Endothelial cell of umbilical vein (primary cell): ENCODE data around the gene SPDEF. TPM values are rescaled to one million over a fixed set of nuclear protein-coding genes. Genes with fewer than 3 reads are reported as not detected.

Experiments used
- BruUV-seq: library from RNA; stranded (reverse); fragments of 400-500 nt; replicated peaks from 2 replicates; lab custom pipeline; 2021; lab: Mats Ljungman, UMichigan
- CTCF ChIA-PET: fragments of 300-600, 350-600 bp; sonication (Branson Sonifier 250); formaldehyde crosslinking; loops from one replicate; lab custom pipeline; 2021; ENCODE audit warnings: antibody characterized with exemption, inconsistent platforms; lab: Charles Lee
- POLR2A ChIA-PET: fragments of 300-600, 350-600 bp; sonication (Branson Sonifier 250); formaldehyde crosslinking; loops from one replicate; lab custom pipeline; 2021; ENCODE audit warnings: antibody characterized with exemption, inconsistent platforms; lab: Charles Lee
- DNase-seq: peaks from one replicate; pipeline ENCODE4 v3.0.0-alpha.2; 2011; ENCODE audit warnings: low read depth, low spot score
- FAIRE-seq: peaks from 2 replicates; lab custom pipeline; 2011; peaks lifted over from hg19 to GRCh38; lab: Jason Lieb, UNC
- H2AFZ ChIP-seq: 2 replicates; pipeline ENCODE4 v1.6.0; 2012; ENCODE audit warnings: low read depth, low read length, control low read depth, inconsistent platforms
- H3K27ac ChIP-seq: 2 replicates; pipeline ENCODE4 v1.5.1; 2011; ENCODE audit warnings: low read depth, mild to moderate bottlenecking, control low read depth, low read length, moderate library complexity; ENCODE audit not compliant: insufficient read depth
- H3K27me3 ChIP-seq, 2 experiments: 2 replicates each; pipeline versions ENCODE4 v1.6.0 to v1.6.1; 2011; ENCODE audit warnings: low read length in 2 of 2, mixed read lengths in 1 of 2; ENCODE audit not compliant: control insufficient read depth in 2 of 2, insufficient read depth in 2 of 2
- H3K36me3 ChIP-seq, 2 experiments: 2 replicates in 1 of 2; 3 replicates in 1 of 2; pipeline ENCODE4 v1.5.1; 2011; ENCODE audit warnings: low read length in 2 of 2, mild to moderate bottlenecking in 1 of 2, moderate library complexity in 1 of 2; ENCODE audit not compliant: control insufficient read depth in 2 of 2, insufficient read depth in 2 of 2; ENCODE audit errors: extremely low read depth in 1 of 2
- H3K4me1 ChIP-seq: 3 replicates; pipeline ENCODE4 v1.5.1; 2011; ENCODE audit warnings: mild to moderate bottlenecking, low read length; ENCODE audit not compliant: control insufficient read depth, insufficient read depth; ENCODE audit errors: extremely low read depth
- H3K4me2 ChIP-seq: 2 replicates; pipeline ENCODE4 v1.6.1; 2011; ENCODE audit warnings: low read length, control low read depth, mixed read lengths; ENCODE audit not compliant: insufficient read depth
- H3K4me3 ChIP-seq, 3 experiments: fragments of 200-600 bp in 1 of 3; sonication (generic), shearing (Covaris generic) in 1 of 3; replicated peaks in 1 of 3; 2 replicates each; pipeline ENCODE4 v1.5.1; 2011 to 2016; ENCODE audit warnings: control low read depth in 3 of 3, low read length in 3 of 3, mild to moderate bottlenecking in 2 of 3, inconsistent platforms in 1 of 3, low read depth in 1 of 3, moderate library complexity in 1 of 3; ENCODE audit not compliant: insufficient read depth in 1 of 3
- H3K79me2 ChIP-seq: 2 replicates; pipeline ENCODE4 v1.6.0; 2012; ENCODE audit warnings: low read length, inconsistent platforms; ENCODE audit not compliant: control insufficient read depth, insufficient read depth
- H3K9ac ChIP-seq: replicated peaks from 2 replicates; pipeline ENCODE3; 2011; ENCODE audit warnings: low read length, control low read depth; ENCODE audit not compliant: insufficient read depth; ENCODE audit errors: extremely low read depth
- H3K9me1 ChIP-seq: replicated peaks from 3 replicates; pipeline ENCODE4 v1.6.0; 2011; ENCODE audit warnings: mild to moderate bottlenecking, low read length; ENCODE audit not compliant: control insufficient read depth, insufficient read depth; ENCODE audit errors: extremely low read depth
- H3K9me3 ChIP-seq: replicated peaks from 2 replicates; pipeline ENCODE4 v1.5.1; 2012; ENCODE audit warnings: low read length, inconsistent platforms; ENCODE audit not compliant: control insufficient read depth, insufficient read depth
- H4K20me1 ChIP-seq: replicated peaks from 2 replicates; pipeline ENCODE3; 2011; ENCODE audit warnings: mild to moderate bottlenecking, low read length; ENCODE audit not compliant: control insufficient read depth, insufficient read depth; ENCODE audit errors: extremely low read depth
- CTCF ChIP-seq, 2 donors: IDR thresholded peaks; 1 replicate in 1 of 2; 2 replicates in 1 of 2; pipeline ENCODE4 v1.5.1; 2011; ENCODE audit warnings: low read length in 2 of 2, mild to moderate bottlenecking in 2 of 2, moderate library complexity in 2 of 2, control low read depth in 1 of 2, inconsistent platforms in 1 of 2, low read depth in 1 of 2; ENCODE audit not compliant: insufficient read depth in 1 of 2; ENCODE audit errors: extremely low read depth in 1 of 2
- EZH2 ChIP-seq: IDR thresholded peaks from 2 replicates; pipeline ENCODE4 v1.6.1; 2012; ENCODE audit warnings: borderline replicate concordance, low read depth, mild to moderate bottlenecking, moderate library complexity, low read length, inconsistent platforms; ENCODE audit not compliant: severe bottlenecking
- FOS ChIP-seq: IDR thresholded peaks from 2 replicates; pipeline ENCODE4 v1.6.1; 2011; ENCODE audit warnings: mild to moderate bottlenecking, low read length, moderate library complexity, borderline replicate concordance; ENCODE audit not compliant: insufficient read depth
- GATA2 ChIP-seq: IDR thresholded peaks from 2 replicates; pipeline ENCODE4 v1.7.0; 2011; ENCODE audit warnings: low read depth, mild to moderate bottlenecking, moderate library complexity, mixed read lengths, low read length; ENCODE audit not compliant: insufficient read length, insufficient read depth
- JUN ChIP-seq: IDR thresholded peaks from 2 replicates; pipeline ENCODE4 v1.6.1; 2011; ENCODE audit warnings: borderline replicate concordance, low read depth; ENCODE audit not compliant: insufficient read length, insufficient read depth
- MAX ChIP-seq: IDR thresholded peaks from 2 replicates; pipeline ENCODE4 v1.6.1; 2011; ENCODE audit not compliant: insufficient read depth, insufficient read length
- MYC ChIP-seq: IDR thresholded peaks from one replicate; pipeline ENCODE4 v1.6.1; 2011; ENCODE audit warnings: mild to moderate bottlenecking, low read depth, low read length
- POLR2A ChIP-seq: IDR thresholded peaks from 2 replicates; pipeline ENCODE4 v1.6.1; 2012; ENCODE audit warnings: low read depth, mild to moderate bottlenecking, control low read depth, low read length
- POLR2AphosphoS5 ChIP-seq: IDR thresholded peaks from 2 replicates; pipeline ENCODE4 v1.6.1; 2012; ENCODE audit warnings: low read depth, mild to moderate bottlenecking, control low read depth, low read length, moderate library complexity; ENCODE audit not compliant: insufficient read depth
- dilution Hi-C: fragments of 300-500 bp; cut with MboI; formaldehyde crosslinking; loops from one replicate; pipeline ENCODE4 v1.15.0; 2019; ENCODE audit warnings: low sequenced_read_pairs; ENCODE audit not compliant: extremely low pct_ligation_motif_present
- intact Hi-C: fragments of 100-400 bp; cut with micrococcal nuclease; formaldehyde crosslinking; loops from one replicate; pipeline ENCODE4 v1.10.0; 2022
- polyA plus RNA-seq, 4 experiments: library from polyadenylated mRNA; depleted of rRNA in 3 of 4; stranded (reverse) in 3 of 4; unstranded in 1 of 4; fragments of >200 nt; gene quantifications; 2 replicates each; pipeline versions ENCODE4 v1.2.1 to v1.2.3, GENCODE V29; 2011 to 2012; ENCODE audit warnings: missing spikeins in 1 of 4
- total RNA-seq: library from RNA; stranded (reverse); gene quantifications from 2 replicates; pipeline ENCODE4 v1.2.3, GENCODE V29; 2021

The SPDEF gene
- total and polyA plus RNA-seq, 2 donors (not counting 3 experiments of a cell fraction or from before 2014, with no cell fraction given): not detected

DNA sequence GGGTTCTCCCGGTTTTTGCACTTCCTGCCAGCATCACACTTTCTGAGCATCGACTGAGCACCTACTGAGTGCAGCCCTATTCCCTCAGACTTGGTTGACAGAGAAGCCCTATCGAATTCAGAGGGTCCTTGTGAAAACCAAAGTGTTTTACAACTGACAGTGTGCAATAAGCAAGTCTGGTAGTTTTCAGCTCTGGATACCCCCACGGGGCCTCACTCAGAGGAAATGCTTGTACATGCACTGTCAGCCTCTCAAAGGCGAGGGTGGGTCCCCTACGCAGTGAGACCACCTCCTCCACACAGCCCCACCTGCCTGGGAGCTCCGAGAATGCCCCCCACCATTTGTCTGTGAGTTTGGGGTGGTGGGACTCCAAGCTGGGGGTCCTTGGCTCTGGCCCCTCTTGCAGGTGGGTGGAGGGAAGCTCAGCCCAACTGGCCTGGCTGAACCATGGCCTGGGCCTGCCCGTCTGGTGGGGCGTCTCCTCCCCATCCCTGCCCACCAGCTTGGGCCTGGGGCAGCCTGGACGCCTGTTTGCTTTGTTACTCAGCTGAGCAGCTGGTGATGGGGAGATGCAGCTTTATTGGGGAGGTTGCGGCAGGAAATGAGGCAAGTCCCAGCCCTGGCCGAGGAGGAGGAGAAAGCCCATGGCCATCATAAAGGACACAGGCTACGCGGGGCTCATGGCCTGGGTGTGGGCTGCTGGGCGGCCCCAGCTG, 1.7 kb downstream of the SPDEF start:
- no peak overlapping the region for H3K27ac ChIP-seq
- no peaks in the 10 kb centered on the region for H3K9me1 ChIP-seq
- no peaks in the 10 kb centered on the region for H3K36me3 ChIP-seq
- dilution Hi-C loops: no loop called here
- TF ChIP-seq MAX (no peak), GATA2 (no peak), JUN (no peak), EZH2 (no peak), POLR2A (no peak), FOS (no peak), POLR2AphosphoS5 (no peak), CTCF (IDR thresholded peaks at IDR 0.05; ENCODE audit: extremely low read depth in 1 of 2, insufficient read depth in 1 of 2, low read depth in 1 of 2, low read length in 2 of 2) (no peak), MYC (no peak)
- no peak overlapping the region for H3K4me2 ChIP-seq
- H3K4me3 ChIP-seq: no peak overlapping the region
- FAIRE-seq: no peak
- H3K27me3 ChIP-seq: no peaks in the 10 kb centered on the region
- H3K79me2 ChIP-seq: no peaks in the 10 kb centered on the region
- no peak for DNase-seq
- no TSS peak for BruUV-seq
- no peak overlapping the region for H3K9ac ChIP-seq
- ChIA-PET CTCF (interaction anchor here (1.1 kb wide), 1 partner anchor 28 kb away, joined by 3 read pairs; no protein-coding TSS in a partner anchor), POLR2A (no interaction called here)
- H2AFZ ChIP-seq: no peak overlapping the region
- no peaks in the 10 kb centered on the region for H4K20me1 ChIP-seq
- H3K9me3 ChIP-seq: no peaks in the 10 kb centered on the region
- no peaks in the 10 kb centered on the region for H3K4me1 ChIP-seq
- intact Hi-C loops: no loop called here
